HG02610 (cell line): ENCODE results near the gene CUL4A.

Experiments
- ATAC-seq: cut with Tn5 transposase; IDR thresholded peaks from one replicate; pipeline ENCODE4 v1.9.1; 2021; ENCODE audit warnings: mild to moderate bottlenecking, moderate library complexity; ENCODE audit not compliant: unreplicated experiment

Gene CUL4A

DNA sequence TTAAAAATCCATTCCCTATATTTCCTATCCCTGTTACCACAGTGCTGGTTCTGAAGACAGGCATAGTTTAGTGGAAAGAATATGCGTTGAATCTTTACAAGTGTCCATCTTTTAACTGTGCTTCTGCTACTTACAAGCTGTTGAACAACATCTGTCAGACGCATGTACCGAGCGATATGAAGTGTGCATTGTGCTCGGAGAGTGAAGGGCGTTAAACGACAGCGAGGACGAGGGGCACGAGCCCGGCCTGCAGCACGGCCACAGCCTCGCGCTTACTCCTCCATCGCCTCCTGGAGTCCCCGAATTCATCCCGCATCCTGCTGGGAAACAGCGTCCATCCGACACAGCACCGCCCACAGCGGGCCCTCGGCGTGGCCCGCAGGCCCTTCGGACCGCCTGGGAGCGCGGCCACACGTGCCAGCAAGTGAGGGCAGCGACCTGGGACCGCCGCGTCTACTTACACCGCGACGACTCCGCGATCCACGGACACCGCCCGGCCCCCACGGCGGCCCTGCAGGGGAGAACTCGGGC lies 1.5 kb upstream of the CUL4A start:
- ATAC-seq: peak; percentile 8

DNA sequence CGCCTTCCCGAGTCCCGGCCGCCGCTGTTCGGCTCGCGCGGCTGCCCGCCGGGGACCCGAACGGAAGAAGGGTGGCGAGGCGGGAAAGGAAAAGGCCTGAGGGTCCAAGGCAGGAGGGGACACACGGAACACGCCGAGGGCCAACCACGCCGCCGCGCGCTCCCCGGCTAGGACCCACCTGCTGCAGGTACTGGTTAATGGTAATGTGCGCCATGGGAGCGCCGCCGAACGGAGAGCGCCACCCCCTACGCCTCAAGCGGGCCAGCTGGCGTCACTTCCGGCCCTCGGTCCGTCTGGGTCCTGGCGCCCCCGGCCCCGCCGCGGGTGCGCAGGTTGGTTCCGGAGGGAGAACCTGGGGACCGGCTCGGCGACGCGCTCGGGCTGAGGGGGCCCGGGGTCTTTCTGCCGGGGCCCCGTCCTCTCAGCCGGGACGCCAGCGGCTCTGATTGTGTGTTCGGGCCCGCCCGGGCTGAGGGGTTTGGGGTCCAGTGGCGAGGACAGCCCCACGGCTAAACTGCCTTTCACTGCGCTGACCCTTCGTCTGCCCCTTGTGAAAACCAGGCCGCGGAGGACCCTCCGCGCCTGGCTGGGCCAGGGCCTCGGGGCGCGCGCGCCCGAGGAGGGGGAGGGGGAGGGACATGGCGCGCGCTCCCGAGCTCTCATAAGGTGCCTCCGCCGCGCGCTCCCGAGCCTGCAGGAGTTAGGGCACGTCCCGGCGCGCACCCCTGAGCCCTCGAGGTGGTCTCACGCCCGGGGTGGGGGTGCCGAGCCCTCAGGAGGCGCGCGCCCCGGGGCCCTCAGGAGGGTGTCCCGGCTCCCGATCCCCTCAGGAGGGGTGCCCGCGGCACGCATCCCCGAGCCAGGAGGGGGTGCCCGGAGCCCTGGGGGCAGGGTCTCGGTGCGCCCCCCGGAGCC lies 735 bp upstream of the CUL4A start, which contains the start of gene PCID2:
Gene PCID2 (minus strand): TSS at position 249 of the 915 bp plus-strand sequence. CDS start 35 bp downstream, at position 214.
- peak; percentile 76 for ATAC-seq

DNA sequence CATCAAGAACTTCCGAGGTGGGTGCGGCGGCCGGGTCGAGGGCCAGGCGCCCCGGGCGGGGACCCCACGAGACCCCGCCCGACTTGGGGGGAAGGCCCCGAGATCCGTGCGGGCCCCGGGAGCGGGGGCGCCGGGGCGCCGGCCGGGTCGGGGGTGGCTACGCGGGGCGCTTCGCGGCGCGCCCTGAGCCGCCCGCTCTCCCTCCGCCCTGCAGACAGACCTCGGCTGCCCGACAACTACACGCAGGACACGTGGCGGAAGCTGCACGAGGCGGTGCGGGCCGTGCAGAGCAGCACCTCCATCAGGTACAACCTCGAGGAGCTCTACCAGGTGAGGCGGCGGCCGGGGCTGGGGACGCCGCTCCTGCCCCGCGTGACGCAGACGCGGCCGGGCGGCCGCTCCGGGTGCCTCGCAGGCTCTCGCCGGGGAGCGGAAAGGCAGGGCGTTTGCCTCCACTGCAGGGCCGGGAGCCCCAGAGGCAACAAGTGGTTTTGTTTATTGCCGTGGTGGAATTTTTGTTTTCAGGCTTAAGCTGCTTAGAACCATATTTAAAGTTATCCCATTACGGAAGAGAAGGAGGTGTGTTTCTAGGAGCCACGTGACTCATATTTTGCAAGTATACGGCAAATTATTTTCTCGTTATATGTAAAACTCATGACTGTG lies 477 bp downstream of the CUL4A start:
- ATAC-seq: peak; percentile 40

DNA sequence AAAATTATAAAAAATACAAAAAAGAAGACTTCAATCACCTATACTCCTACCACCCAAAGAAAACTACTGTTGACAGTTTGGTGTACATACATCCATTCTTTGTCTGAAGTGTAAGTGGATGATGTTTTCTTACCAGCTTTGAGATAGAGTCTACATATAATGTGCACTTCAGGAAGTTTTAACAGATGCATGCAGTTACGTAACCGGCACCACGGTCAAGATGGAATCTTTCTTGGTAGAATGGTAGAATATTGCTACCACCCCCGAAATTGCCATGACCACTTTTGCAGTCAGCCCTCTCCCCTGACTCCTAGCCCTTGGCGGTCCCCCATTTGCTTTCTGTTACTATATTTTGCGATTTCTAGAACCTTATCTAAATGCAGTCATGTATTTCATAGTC lies 1.4 kb downstream of the CUL4A start:
- ATAC-seq: no peak

DNA sequence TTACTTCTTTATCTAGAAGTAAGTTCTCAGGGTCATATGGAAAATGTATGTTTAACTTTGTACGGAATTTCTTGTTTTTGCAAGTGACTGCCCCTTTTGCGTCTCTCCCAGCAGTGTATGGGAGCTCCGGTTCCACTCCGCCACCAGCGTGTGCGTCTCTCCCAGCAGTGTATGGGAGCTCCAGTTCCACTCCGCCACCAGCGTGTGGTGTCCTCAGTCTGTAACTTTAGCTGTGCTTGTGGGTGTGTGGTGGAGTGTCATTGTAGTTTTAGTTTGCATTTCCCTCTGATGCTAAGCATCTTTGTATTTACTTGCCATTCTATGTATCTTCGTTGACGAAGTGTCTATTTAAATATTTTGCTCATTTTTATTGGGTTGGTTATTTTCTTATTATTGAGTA lies 2.4 kb downstream of the CUL4A start:
- ATAC-seq: no peak

DNA sequence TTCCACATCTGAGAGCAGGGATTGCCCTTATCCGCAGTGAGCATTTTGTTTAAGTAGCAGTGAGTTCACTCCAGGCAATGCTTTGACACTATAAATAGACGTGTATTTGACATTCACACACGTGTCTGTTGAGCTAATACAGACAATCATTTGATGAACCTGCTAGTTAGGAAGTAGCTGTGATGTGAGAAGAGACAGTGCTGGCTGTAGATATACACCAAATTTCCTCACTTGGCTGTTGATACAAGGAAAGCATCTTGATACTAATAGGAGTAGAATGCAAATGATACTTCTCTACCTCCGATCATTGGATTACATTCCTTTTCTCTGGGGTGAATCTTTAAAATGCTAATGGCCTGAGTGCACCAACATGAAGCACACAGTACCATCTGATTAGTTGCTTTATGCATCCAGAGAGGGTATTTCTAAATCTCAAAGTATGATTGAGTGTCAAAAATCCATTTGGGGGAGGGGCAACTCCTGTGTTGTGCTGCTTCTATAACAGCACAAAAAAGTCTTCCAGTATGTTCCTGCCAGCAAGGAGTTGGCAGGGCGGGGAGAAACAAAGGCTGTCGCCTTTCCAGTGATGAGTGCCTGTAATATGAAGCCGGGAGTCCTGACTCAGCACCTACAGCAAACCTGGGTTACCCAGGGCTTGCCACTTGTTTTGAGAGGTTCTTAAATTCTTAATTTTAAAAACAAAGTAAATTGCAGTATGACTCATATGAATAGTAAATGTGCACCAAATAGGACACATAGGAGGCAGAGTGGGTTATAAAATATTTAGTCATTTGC lies 7.0 kb downstream of the CUL4A start:
- ATAC-seq: no peak

DNA sequence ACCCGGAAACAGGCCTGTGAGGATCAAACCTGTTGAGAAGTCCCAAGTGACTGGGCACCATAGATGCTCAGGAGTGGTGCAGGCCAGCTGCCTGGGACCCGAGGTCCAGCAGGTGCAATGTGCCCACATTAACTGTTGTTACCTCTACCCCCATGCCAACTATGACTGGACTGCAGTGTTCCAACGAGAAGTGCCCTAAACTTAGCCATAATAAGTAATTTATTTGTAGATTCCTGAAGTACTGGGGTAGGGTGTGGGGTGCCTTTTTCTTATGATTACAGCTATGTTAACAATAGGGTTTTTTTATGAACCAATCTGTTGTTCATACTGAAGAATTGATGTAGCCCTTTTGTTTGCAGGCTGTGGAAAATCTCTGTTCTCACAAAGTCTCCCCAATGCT lies 9.2 kb downstream of the CUL4A start:
- no peak for ATAC-seq

DNA sequence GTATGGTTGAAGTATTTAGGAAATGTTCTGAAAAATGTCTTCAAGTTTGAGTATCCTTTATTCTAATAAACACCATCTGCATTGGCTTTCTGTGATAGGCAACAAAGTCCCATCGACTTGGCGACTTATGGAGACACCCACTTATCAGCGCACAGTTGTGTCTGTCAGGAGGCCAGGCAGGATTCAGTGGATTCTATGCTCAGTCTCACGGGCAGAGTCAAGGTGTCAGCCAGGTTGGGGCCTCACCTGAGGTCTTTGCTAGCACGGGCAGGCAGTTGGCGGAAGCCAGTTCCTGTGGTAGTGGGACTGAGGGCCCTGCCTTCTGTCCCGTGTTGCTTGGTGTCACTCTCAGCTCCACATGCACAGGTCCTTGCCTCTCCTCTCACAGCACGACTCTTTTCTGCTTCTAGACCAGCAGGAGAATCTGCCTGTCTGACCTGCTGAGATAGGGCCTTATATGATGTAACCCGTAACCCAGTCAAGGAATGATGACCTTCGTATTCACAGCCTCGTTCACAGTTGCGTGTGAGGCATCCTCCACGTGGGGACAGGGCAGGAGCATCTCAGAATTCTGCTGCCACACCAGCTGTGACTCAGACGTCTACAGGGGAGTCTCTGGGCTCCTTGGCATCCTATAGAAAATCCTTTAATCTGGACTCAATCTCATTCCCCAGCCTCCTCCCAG lies 10.0 kb downstream of the CUL4A start:
- no peak for ATAC-seq

DNA sequence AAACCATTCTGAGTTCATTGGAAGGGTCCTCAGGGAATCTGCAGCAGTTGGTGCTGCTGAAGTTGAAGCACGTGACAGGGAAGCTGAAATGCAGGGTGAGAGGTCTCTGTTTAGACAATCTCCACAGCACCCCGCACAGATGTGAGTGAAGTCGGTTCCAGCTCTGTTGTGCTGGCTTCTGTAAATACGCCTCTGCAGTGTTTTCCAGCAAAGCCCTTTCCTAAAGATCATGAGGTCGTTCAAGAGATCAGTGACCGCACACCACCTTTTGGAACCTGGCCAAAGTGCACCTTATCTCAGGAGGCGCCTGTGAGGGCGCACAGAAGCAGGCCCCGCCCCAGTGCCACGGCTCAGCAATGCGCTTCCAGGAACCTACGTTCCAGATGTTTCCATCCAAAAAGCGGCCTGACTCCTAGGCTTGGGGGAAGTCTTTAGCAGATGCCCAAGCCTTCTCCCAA lies 10.8 kb downstream of the CUL4A start:
- ATAC-seq: no peak

DNA sequence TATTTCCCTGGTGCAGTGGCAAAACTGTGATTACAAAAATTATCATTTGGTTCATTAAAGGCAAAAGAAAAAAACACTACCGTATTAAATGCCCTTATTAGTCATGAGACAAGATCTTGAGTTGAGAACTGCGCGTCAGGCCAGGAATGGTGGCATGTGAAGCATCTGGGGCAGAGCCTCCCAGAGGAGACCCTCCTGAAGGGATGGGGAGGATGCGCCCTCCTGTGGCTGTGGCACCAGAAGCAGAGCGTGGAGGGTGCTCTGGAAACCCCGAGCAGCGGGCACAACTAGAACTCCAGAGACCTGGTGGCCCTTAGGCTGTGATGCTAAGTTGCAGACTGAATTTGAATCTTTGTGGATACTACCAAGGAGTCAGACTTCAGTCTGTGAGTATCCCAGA lies 11.5 kb downstream of the CUL4A start:
- ATAC-seq: no peak

DNA sequence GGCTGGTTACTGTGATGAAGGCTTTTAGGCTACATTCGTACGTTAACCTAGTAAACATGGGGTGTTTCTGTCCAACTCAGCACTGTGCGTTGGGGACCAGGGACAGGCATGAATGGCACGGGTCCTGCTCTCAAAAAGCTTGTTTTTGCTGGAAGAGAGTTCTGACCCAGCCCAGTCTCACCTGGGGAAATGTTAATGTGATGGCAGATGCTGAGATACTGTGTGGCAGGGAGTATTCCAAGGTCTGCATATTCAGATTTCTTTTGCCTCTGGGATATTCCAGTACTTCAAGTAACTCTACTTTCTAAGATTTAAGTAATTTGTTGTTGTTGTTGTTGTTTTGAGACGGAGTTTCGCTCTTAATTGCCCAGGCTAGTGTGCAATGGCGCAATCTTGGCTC lies 13.7 kb downstream of the CUL4A start:
- no peak for ATAC-seq

DNA sequence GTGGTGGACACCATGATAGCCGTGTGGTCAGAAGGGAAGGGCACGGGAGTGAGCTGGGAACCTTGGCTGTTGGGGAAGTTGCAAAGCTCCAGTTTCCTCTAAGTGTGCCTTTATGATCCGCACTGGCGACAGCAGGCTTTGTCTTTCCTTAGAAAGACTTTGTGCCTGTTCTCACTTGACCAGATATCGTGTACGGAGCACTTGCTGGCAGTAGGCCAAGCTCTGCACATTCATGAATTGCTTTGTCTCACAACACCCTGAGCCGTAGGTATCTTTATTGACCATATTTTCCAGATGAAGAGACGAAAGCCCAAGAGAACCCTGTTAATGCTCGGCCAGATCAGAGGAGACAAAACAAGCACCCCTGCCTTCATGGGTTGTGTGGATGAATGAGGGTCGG lies 15.1 kb downstream of the CUL4A start:
- ATAC-seq: no peak

DNA sequence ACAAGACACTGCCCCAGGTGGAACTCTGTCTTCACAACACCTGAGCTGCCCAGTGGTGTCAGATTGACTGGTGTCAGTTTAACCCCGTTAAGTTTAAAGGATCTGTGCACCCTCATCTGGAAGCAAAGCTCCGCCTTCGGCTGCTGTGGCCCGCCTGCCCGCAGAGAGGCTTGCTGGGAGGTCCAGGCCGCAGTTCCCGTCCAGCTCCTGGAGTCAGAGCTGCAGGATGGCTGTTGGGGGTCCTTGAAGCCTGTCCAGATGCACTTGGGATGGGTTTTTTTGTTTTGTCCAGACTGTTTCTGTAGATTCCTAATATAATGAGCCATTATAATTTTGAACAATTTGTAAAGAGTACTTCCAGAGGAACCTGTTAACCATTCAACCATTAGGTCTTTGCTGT lies 16.1 kb downstream of the CUL4A start:
- no peak for ATAC-seq

DNA sequence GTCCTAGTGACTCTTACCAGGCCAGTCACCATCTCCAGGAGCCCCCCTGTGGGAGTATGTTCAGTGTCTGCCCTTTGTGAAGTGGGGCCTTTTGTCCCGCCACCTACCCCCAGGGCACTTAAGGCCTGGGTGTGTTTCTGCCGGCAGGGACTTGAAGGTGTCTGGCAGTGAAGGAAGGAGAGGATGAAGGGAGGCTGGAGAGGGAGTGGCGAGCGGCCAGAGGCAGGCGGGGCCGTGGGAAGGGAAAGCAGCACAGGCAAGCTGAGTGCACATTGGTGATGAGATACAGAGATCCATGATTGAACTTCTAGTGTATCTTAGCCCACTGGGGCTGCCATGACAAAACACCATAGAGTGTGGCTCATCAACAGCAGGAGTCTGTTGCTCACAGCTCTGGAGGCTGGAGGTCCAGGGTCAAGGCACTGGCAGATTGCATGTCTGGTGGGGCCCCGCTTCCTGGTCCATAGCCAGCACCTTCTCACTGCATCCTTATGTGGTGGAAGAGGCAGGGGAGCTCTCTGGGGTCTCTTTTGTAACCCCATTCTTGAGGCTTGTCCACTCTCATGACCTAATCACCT lies 17.5 kb downstream of the CUL4A start:
- ATAC-seq: no peak

DNA sequence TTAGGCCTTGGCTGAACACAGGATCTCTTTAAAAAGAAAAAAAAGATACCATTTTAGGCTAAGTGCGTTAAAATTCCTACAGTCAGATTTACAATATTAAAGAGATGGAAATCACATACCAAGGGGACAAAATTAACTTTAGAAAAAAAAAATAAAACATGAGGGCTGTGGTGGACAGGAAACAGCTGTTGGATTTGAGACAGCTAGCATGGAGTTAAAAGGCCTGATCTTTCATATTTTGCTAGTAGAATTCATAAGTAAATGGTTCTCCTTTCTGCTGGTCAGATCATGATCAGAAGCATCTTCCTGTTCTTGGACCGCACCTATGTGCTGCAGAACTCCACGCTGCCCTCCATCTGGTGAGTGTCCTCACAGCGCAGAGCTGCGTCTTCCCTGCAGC lies 19.7 kb downstream of the CUL4A start:
- no peak for ATAC-seq

DNA sequence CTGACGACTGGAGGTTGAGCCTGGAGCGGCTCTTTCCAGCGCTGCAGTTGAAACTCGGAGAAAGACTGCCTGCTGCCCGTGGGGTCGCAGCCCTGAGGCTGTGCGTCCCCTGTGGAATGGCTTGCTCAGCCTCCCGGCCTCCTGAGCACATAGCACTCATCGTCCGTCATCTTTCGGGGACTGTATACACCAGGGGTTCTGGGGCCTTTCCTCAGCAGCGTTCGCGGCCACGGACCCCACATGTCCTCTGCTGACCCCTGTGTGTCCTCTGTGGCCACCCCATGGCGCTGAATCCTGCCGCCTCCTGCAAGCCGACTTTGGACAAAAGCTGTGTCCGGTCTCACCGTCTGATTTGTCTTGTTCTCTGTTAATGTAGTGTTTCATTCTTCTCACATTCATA lies 20.4 kb downstream of the CUL4A start:
- no peak for ATAC-seq

DNA sequence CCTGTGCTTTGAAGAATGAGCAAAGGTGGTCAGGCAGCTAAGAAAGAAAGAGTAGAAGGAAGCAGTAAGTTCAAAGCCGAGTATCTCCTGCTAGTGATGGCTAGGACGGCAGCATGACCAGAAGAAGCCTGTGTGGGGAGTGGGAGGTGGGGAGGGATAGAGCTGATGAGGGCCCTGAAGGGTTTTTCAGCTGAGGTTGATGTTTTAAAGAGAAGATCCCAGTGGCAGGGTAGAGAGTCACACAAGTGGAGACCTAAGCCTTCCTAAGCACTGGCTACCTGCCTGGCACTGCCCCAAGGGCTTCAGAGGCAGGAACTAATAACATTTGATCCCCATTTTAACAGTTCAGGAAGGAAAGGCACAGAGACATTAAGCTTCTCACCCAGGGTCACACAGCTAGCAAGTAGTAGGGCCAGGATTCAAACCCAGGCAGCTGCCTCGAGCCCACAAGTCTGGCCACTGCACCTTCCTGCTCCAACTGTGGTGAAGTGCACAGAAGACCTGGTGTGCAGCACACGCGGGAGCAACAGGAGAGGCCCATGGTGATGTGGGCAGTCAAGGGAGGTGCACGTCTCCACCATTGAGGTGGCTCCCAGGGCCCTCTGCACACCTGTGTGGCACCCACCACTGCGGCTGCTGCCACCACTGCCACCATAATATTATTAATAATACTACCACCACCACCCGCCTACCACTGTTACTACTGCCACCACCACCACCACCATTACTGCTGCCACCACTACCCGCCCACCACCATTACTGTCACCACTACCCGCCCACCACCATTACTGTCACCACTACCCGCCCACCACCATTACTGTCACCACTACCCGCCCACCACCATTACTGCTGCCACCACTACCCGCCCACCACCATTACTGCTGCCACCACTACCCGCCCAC lies 22.1 kb downstream of the CUL4A start:
- no peak for ATAC-seq

DNA sequence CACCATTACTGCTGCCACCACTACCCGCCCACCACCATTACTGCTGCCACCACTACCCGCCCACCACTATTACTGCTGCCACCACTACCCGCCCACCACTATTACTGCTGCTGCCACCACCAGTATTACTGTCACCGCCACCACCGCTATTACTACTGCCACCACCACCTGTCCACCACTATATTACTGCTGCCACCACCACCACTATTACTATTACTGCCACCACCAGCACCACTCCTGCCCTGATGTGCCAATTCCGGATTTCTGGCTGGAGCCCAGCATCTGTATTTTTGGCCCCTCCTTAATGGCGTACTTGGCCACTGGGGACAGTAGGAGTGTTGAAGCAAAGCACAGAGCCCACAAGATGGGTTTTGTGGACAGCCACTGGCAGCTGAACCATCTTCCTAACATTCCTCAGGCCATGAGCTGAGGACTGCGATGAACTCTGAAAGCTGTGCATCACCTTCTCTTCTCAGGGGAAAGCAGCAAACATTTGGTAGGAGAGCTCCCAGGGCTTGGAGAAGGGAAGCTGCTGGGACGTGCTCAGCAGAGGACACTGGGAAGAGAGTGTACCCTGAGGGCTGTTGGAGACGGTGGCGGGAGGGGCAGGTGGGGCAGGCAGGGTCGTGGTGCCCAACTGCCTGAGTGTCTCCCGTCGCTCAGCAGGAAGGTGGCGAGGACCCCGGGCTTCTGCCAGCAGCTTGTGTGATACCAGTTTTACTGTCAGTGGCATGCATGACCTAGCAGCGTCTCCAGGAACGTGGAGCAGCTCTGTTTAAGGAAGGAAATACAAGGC lies 23.0 kb downstream of the CUL4A start:
- no peak for ATAC-seq
